ENCODE data around the gene LAPTM5. TPM values are rescaled to one million over a fixed set of nuclear protein-coding genes. Genes with fewer than 3 reads are reported as not detected.

Gene LAPTM5
- total RNA-seq, 1 experiment from 2014 or later: 1.5 TPM

DNA sequence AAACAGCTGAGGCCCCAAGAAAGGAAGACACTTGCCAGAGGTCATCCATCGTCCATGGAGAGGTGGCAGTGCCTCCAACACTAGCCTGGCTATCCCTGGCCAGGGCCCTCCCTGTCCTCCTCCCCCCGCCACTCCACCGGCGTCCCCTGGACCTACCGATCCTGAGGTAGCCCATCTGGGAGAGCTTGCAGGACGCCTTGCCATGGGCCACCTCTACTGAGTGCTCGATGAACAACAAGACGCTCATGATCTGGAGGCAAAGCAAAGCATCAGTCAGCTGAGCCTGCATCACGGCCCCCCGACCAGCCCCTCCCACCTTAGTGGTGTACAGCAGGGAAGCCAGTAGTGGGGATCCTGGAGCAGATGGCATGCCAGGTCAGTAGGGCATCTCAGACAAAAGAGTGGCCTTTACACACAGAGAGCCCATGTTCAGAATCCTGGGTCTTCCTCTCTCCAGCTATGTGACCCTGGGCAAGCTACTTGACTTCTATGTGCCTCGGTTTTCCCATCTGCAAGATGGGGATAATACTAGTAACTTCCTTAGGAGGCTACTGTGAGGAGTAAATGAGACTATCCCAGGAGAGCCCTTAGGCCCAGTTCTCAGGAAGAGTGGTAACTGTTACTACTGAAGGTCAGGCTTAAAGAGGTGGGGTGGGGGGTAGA is 15.1 kb downstream of the LAPTM5 start (continued):
- TF ChIP-seq REST (IDR thresholded peaks at IDR 0.05; ENCODE audit: low read depth) (no peak), YY1 (IDR thresholded peaks at IDR 0.05; ENCODE audit: extremely low read depth, insufficient replicate concordance, low read depth, low read length) (no peak)

- Histone ChIP-seq H3K4me2 (ENCODE audit: low read length) (peak overlapping the region; percentile 39), H3K4me1 (ENCODE audit: control insufficient read depth in 1 of 2, insufficient read depth in 2 of 2, low read length in 2 of 2) (peaks cover 0 to 16% of the 10 kb centered on the region in 2 experiments; a peak in 2 of 4 replicates), H3K79me2 (ENCODE audit: insufficient read depth, low read length) (no peaks in the 10 kb centered on the region), H3K9me2 (ENCODE audit: insufficient read depth) (no peaks in the 10 kb centered on the region), H2AFZ (ENCODE audit: low read depth, low read length, poor library complexity, severe bottlenecking) (no peak overlapping the region), H3K36me3 (ENCODE audit: control insufficient read depth in 1 of 2, insufficient read depth in 2 of 2, low read length in 2 of 2) (no peaks in the 10 kb centered on the region), H3K27me3 (ENCODE audit: insufficient read depth, low read length) (no peaks in the 10 kb centered on the region), H4K20me1 (ENCODE audit: insufficient read depth) (no peaks in the 10 kb centered on the region), H3K4me3 (replicated peaks in 1 of 2; ENCODE audit: low read depth in 1 of 2, low read length in 2 of 2) (no peak overlapping the region), H3K27ac (ENCODE audit: low read depth, low read length) (no peak overlapping the region), H3K9me3 (ENCODE audit: control insufficient read depth in 1 of 2, insufficient read depth in 1 of 2, low read depth in 1 of 2, low read length in 2 of 2) (no peaks in the 10 kb centered on the region), H3K9ac (ENCODE audit: low read length) (no peak overlapping the region)
- no TSS peak for BruUV-seq (replicated peaks)
- RAD21 ChIA-PET (ENCODE audit: low non-redundant PET in 1 of 2, low total read pairs in 2 of 2, uncharacterized antibody in 2 of 2, unreplicated experiment in 2 of 2): no interaction called here
- no peak for TF ChIP-seq ELF1 (IDR thresholded peaks at IDR 0.05; ENCODE audit: borderline replicate concordance, low read depth)
- no peak for TF ChIP-seq POLR2AphosphoS5 (IDR thresholded peaks at IDR 0.05; ENCODE audit: low read depth, low read length)
- TF ChIP-seq FOSL1 (IDR thresholded peaks at IDR 0.05; ENCODE audit: low read depth): no peak; the same call in 1 of the 2 replicates
- TF ChIP-seq RAD21 (IDR thresholded peaks at IDR 0.05; ENCODE audit: low read depth): no peak
- no peak for TF ChIP-seq EZH2phosphoT487 (IDR thresholded peaks at IDR 0.05; ENCODE audit: borderline replicate concordance)
- TF ChIP-seq YY1 (IDR thresholded peaks at IDR 0.05; ENCODE audit: extremely low read depth, insufficient replicate concordance, low read depth, low read length): no peak
- TF ChIP-seq POLR2A (IDR thresholded peaks at IDR 0.05; ENCODE audit: borderline replicate concordance, extremely low read depth, insufficient read depth, insufficient read length): no peak
- no peak for TF ChIP-seq SIN3A (IDR thresholded peaks at IDR 0.05; ENCODE audit: low read depth)
- no peak for TF ChIP-seq EGR1 (IDR thresholded peaks at IDR 0.05; ENCODE audit: low read depth)
- no peak for TF ChIP-seq CEBPB (IDR thresholded peaks at IDR 0.05; ENCODE audit: low read depth)
- TF ChIP-seq ZBTB33 (IDR thresholded peaks at IDR 0.05; ENCODE audit: extremely low read depth, insufficient replicate concordance, low read length): no peak
- no peak for TF ChIP-seq SP1 (IDR thresholded peaks at IDR 0.05; ENCODE audit: low read depth)
- TF ChIP-seq CBX3 (IDR thresholded peaks at IDR 0.05; ENCODE audit: low read depth): no peak
- TF ChIP-seq, protein P1, sequence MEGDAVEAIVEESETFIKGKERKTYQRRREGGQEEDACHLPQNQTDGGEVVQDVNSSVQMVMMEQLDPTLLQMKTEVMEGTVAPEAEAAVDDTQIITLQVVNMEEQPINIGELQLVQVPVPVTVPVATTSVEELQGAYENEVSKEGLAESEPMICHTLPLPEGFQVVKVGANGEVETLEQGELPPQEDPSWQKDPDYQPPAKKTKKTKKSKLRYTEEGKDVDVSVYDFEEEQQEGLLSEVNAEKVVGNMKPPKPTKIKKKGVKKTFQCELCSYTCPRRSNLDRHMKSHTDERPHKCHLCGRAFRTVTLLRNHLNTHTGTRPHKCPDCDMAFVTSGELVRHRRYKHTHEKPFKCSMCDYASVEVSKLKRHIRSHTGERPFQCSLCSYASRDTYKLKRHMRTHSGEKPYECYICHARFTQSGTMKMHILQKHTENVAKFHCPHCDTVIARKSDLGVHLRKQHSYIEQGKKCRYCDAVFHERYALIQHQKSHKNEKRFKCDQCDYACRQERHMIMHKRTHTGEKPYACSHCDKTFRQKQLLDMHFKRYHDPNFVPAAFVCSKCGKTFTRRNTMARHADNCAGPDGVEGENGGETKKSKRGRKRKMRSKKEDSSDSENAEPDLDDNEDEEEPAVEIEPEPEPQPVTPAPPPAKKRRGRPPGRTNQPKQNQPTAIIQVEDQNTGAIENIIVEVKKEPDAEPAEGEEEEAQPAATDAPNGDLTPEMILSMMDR (IDR thresholded peaks at IDR 0.05 in 2 of 3, conservative IDR thresholded peaks at IDR 0.05 in 1 of 3; ENCODE audit: borderline replicate concordance in 1 of 3, insufficient read depth in 1 of 3, low read depth in 2 of 3, low read length in 2 of 3): no peak
- ATAC-seq: no peak
- CTCF ChIA-PET: interaction anchor here (0.8 to 0.9 kb wide), 2 partner anchors 23 to 190 kb away, joined by 3 read pairs; no protein-coding TSS in a partner anchor
- POLR2A ChIA-PET: no interaction called here
- DNase-seq (ENCODE audit: low read depth, low spot score): no peak
- intact Hi-C loops (cut with micrococcal nuclease): no loop called here
Measured at GRCh38 chr1:30741239-30741894, 16.2 kb downstream of the LAPTM5 start.

Data from HCT116 (cell line).